Stimulated activated CD8-positive, alpha-beta memory T cell treated with anti-CD3 and anti-CD28 coated beads, Interleukin-12 subunit alpha, Interleukin-12 subunit beta, amount 100 ng/mL, for 24 hours (primary cell): Measurements from ENCODE around the gene RBCK1.

Source experiments
- DNase-seq: peaks from one replicate; pipeline ENCODE4 v3.0.0-alpha.2; 2020; ENCODE audit errors: extremely low read depth

RBCK1 gene

GRCh38 chr20:418858-419365 lies 10.8 kb downstream of the RBCK1 start:
- DNase-seq = no peak

- DNase-seq = no peak
Measured at GRCh38 chr20:419556-420165, 11.6 kb downstream of the RBCK1 start.

DNA sequence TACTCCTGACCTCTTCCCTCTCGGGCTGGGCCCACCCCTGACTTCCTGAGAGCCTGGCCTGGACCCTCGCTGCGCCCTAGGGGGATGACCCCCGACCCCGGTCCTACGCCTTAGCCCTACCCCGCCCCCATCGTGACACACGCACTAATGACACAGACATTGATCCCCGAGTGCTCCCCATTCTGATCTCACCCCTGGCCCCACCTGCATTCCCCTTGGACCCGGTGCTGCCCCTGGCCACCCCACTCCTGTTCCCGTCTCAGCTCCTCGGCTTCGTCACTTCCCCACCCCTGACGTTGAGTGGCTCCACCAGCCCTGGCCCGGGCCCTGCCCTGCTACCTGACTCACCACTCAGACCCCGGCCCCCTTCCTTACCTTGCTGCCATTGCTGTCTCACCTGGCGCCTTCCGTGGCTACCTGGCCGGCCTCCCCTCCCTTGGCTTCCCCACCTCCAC lies 12.1 kb downstream of the RBCK1 start:
- DNase-seq = no peak

DNA sequence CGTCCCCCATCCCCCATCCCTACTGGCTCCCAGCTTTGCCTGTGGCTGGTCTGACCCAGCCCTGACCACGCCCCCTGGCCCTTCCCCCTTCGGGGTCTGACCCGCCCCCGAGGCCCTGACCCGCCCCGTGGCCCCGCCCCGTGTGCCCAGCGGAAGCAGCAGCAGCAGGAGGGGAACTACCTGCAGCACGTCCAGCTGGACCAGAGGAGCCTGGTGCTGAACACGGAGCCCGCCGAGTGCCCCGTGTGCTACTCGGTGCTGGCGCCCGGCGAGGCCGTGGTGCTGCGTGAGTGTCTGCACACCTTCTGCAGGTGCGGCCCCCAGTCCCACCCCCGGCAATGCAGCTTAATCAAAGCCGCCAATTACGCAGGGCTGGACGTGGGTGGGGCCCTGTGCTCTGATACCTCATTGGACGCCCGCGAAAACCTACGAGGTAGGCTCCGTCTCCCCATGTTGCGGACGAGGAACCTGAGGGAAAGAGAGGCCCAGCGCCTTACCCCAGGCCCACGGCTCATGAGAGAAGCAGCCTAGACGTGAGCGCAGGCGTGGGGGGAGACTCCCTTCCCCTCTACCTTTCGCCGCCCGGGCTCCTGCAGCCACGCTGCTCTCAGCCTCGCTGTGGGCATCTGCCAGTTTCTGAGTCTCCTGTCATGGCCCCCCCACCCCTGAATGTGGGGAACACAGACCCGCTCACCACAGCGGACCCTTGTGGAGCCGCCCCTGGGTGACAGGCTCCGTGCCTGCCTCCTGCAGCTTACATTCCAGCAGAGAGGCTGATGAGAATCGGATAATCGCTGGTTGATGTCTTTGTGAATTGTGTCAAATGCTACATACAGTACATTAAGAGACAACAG lies 12.8 kb downstream of the RBCK1 start:
- no peak for DNase-seq

GRCh38 chr20:421685-422250 lies 13.7 kb downstream of the RBCK1 start:
- DNase-seq = no peak

DNA sequence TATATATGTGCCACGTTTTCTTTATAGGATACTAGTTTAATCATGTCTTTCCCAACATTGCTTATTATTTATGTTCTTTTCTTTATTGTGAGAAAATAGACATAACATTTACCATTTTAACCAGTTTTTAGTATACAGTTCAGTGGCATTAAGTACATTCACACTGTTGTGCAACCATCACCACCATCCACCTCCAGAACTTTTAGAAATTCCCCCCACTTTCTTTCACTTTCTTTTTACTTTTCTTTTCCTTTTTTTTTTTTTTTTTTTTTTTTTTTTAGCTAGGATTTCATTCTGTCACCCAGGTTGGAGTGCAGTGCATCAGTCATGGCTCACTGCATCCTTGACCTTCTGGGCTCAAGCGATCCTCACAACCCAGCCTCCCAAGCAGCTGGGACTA lies 18.5 kb downstream of the RBCK1 start:
- no peak for DNase-seq

GRCh38 chr20:427401-427800 lies 19.3 kb downstream of the RBCK1 start:
- DNase-seq = no peak

GRCh38 chr20:427849-428657 lies 20.0 kb downstream of the RBCK1 start:
- no peak for DNase-seq

GRCh38 chr20:428658-429200 lies 20.6 kb downstream of the RBCK1 start:
- no peak for DNase-seq

GRCh38 chr20:430091-430999 lies 22.2 kb downstream of the RBCK1 start:
- no peak for DNase-seq

DNA sequence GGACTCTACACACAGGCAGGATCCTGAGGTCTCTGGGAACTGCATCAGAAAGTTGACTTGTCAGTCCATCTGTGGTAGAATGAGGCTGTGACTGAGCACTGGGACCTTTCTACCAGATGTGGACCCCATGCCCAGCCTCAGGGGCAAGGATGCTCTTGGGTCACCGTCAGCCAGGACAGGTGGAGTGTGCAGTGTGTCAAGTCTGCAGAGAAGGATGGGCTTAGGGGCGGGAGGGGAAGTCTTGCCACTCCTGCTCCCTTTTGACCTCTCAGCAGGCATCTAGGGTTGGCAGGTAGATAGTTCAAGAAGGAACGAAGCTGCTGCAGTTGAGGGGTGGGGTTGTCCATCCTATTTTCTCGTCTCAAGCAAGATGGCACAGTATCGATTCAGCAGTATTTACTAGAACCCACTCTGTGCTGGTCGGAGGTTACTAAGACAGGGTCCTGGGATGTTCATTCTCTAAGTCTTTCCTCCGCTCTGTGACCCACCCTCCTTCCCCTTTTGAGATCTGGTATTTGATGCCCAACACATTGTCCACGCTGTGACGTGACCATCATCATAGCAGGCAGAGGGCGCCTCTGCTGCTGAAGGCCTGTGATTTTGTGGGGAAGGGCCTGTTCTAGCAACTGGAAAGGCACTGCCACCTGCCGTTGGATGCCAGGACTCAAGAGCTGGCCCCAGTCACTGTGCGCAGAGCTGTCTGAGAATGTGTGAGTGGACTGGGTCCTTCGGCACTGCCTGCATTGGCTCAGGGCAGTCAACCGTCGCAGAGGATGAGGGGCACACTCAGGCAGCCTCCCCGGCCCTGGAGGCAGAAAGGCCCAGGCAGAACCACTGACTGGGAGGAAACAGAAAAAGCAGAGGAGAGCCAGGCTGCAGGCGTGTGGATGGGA lies 23.2 kb downstream of the RBCK1 start:
- DNase-seq = no peak

DNA sequence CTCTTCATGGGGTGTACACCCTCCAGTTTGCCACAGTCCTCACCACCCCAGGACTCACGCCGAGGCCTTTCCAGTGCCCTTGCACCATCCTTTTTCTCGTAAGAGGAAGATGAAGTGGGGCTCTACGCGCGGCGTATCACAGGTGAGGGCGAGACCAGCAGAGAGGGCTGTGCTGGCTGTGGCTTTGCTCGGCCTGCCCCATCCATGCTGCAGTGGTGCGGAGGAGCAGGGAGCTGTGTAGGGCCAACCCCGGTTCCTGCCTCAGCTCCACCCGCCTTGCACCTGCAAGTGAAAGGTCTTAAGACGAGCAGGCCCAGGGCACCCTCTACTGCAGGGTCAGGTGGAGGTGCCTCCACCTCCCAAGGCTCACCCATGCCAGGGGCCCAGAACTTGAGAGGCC lies 24.1 kb downstream of the RBCK1 start:
- DNase-seq = no peak

DNA sequence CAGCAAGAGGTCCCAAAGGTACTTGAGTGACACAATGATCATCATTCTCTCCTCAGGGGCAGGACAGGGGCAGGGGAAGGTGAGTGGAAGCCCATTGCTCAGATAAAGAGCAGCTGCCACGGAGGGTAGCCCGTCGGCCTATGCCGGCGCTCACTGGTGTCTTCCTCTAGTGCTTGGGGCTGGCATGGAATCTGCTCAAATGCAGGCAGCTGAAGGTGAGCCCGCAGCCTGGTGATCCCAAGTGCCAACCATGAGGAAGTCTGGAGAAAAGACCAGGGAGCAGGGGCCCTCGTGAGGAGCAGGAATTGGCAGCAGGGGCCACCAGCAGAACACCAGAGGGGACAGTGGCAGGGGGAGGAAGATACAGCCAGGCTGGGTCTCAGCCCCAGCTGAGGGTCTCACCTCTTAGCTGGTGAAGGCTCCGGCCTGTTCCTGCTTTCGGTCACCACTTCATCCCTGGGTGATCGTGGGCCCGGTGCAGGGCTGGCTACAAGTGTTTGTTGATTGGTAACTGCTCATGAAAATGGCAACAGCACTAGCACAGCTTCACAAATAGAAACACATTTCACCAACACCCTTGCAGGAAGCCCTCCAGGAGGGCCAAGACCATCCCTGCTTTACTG lies 24.7 kb downstream of the RBCK1 start:
- no peak for DNase-seq

DNA sequence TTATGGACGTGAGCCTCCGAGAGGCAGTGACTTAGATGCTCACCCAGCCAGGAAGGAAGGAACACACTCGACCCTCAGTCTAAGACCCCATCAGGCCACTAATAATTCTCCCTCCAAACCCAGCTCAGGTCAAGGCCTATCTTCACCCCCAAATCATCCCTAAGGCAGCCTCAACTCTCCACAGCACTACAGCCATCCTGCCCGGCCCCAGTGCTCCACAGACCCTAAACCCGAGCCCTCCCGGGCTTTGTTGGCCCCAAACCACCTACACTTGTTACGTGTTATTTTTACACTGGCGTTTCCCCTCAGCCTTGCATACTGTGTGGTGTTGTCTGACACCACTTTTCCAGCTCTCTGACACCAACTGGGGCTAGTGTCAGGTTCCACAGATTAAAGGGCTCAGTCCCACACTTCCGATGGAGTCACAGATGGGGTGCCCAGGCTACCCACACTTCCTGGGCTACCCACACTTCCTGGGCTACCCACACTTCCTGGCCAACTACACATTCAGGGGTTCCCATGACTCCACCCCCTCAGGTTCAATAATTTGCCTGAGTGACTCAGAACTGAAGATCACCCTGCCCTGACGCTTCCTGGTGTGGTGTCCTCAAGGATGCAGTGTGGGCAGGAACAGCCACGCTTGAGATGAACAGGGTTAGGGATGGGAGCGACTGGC lies 25.3 kb downstream of the RBCK1 start:
- DNase-seq = peak; percentile 37

- DNase-seq = no peak
Measured at GRCh38 chr20:434221-434620, 26.1 kb downstream of the RBCK1 start.

DNA sequence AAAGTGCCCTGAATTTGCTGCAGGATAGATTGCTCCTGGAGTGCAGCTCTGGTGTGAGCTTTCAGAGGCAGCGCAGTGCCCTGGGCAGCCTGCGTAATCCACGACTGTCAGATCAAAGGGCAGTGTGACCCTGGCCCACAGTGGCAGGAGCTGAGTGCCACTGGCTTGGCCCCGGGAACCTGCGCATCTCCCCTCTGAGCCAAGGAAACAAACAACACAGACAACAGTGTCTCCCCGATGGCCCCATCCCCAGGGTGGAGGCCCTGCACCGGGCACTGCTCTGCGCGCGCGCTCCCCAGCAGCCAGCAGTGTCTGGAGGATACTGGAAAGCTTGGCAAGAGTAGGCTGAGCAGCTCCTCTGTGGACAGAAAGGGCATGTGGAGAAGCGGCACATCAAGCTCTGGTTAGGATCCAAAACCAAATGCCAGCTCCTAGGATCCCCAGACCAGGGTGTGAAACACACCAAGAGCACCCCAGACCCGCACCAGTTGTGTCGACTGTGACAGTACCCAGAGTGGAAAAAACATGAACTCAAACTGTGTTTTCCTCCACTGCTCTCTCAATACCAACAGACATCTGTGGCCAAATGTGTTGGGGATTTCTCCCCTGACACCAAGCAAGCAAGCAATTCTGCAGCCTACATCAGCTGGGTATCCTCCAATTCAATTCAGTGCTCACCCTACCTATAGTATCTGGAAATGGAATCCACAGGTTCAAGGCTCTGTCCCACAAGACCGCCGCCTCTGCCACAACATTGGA lies 26.7 kb downstream of the RBCK1 start:
- no peak for DNase-seq

- DNase-seq = no peak
Measured at GRCh38 chr20:435558-435957, 27.5 kb downstream of the RBCK1 start.

DNA sequence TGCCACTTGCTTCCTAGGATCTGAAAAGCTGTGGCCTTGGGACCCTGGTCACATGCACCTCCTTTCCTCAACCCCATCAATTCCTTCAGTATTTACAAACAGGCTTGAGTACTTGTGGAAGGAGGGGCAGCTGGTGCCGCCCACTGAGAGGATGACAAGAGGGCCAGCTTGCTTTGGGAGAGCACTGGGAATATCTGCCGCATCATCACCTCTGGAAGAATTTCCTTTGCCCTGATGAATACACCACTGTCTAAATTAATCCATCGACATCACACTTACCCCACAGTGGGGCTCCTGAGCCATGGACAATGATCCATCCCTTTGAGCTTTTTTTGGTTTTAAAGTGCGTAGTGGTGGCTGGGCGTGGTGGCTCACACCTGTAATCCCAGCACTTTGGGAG lies 28.4 kb downstream of the RBCK1 start:
- no peak for DNase-seq
